T-helper 17 cell (primary cell): Measurements from ENCODE around the gene RANBP10. TPM values are rescaled to one million over a fixed set of nuclear protein-coding genes. Genes with fewer than 3 reads are reported as not detected.
"Not testable (repeated sequence)": the region's sequence is repeated elsewhere in the genome, so short reads cannot be mapped to it uniquely, and the experiment has no call there.

Experiments
- ATAC-seq: fragments of 150-1000 bp; cut with Tn5 transposase; 2 replicates; pipeline ENCODE4 v1.10.0; 2021; ENCODE audit warnings: mild to moderate bottlenecking, moderate library complexity
- DNase-seq, 3 donors: peaks; one replicate each; pipeline versions ENCODE4 v3.0.0 to v3.0.0-alpha.2; 2020 to 2021
- H3K9me3 ChIP-seq: one replicate; pipeline ENCODE4 v1.7.0; 2013; ENCODE audit warnings: low read length, mild to moderate bottlenecking; ENCODE audit not compliant: control insufficient read depth, poor library complexity, severe bottlenecking
- H3K27ac Mint-ChIP-seq: one replicate; pipeline ENCODE4 v1.8.0; 2022; ENCODE audit warnings: mild to moderate bottlenecking, moderate library complexity, mixed read lengths
- H3K27me3 Mint-ChIP-seq: one replicate; pipeline ENCODE4 v1.8.0; 2022; ENCODE audit warnings: mixed read lengths
- H3K36me3 Mint-ChIP-seq: one replicate; pipeline ENCODE4 v1.8.0; 2022; ENCODE audit warnings: low read depth, mixed read lengths
- H3K4me1 Mint-ChIP-seq: one replicate; pipeline ENCODE4 v1.8.0; 2022; ENCODE audit warnings: mild to moderate bottlenecking, mixed read lengths
- H3K4me3 Mint-ChIP-seq: one replicate; pipeline ENCODE4 v1.8.0; 2022; ENCODE audit warnings: mild to moderate bottlenecking, moderate library complexity, mixed read lengths
- total RNA-seq, 4 donors: library from RNA in 2 of 4; stranded (reverse) in 2 of 4; gene quantifications; one replicate each; pipeline ENCODE4 v1.2.3 and lab custom pipeline; 2022 to 2026

The RANBP10 gene
- total RNA-seq, 2 donors from 2014 or later = 29.8 to 30.4 TPM

DNA sequence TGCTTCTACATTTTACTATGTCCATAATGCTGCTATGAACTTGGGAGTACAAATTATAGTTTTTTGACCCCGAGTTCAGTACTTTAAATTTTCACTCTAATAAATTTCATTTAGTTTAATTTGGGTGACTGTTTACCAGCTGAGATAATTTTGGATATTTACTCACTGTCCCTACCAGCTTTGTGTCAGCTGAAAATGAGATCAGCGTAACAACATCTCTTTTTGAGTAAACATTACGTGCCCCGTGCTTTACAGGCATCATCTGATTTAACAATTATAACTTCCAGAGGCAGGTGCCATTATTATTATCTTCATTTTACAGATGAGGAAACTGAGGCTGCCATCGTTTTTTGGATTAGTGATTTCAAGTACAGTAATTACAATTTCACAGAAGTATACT, 102.2 kb downstream of the RANBP10 start:
- Mint-ChIP-seq H3K36me3 (no peaks in the 10 kb centered on the region), H3K4me1 (peaks cover 22% of the 10 kb centered on the region), H3K27me3 (no peaks in the 10 kb centered on the region), H3K4me3 (peak overlapping the region; percentile 83), H3K27ac (peak overlapping the region; percentile 79)
- DNase-seq (no peak), ATAC-seq (no peak)
- no peaks in the 10 kb centered on the region for H3K9me3 ChIP-seq

DNA sequence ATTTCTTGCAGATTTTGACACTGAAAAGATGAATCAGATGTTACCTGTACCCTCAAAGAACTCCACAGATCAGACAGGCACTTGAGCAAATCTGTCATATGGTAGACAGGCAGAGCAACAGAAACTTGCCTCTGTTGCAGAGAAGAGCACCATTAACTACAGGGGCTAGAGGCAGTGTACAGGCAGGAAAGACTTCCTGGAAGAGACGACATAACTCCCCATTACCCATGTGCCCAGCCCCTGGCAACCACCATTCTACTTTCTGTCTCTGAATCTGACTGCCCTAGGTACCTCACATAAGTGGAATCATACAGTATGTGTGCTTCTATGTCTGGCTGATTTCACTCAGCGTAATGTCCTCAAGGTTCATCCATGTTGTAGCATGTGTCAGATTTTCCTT, 102.7 kb downstream of the RANBP10 start:
- Mint-ChIP-seq H3K36me3 (no peaks in the 10 kb centered on the region), H3K27me3 (no peaks in the 10 kb centered on the region)

DNA sequence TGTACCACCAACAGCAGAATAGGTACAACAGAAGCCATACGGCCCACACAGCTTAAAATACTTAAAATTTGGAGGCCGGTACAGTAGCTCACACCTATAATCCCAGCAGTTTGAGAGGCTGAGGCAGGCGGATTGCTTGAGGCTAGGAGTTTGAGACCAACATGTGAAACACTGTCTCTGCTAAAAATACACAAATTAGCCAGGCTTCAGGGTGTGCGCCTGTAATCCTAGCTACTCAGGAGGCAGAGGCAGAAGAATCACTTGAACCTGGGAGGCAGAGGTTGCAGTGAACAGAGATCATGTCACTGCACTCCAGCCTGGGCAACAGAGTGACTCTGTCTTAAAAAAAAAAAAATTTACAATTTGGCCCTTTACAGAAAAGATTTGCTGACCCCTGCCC, 104.2 kb downstream of the RANBP10 start:
- no peaks in the 10 kb centered on the region for H3K9me3 ChIP-seq
- Mint-ChIP-seq H3K36me3 (no peaks in the 10 kb centered on the region), H3K4me3 (no peak overlapping the region), H3K27me3 (no peaks in the 10 kb centered on the region), H3K27ac (no peak overlapping the region), H3K4me1 (peaks cover 23% of the 10 kb centered on the region)
- no peak for DNase-seq
- no peak for ATAC-seq

More for the DNA sequence above, 102.7 kb downstream of the RANBP10 start:
- DNase-seq (no peak), ATAC-seq (peak; percentile 66)
- no peaks in the 10 kb centered on the region for H3K9me3 ChIP-seq
- Mint-ChIP-seq H3K27ac (peak overlapping the region; percentile 79), H3K4me1 (peaks cover 23% of the 10 kb centered on the region), H3K4me3 (peak overlapping the region; percentile 83)

DNA sequence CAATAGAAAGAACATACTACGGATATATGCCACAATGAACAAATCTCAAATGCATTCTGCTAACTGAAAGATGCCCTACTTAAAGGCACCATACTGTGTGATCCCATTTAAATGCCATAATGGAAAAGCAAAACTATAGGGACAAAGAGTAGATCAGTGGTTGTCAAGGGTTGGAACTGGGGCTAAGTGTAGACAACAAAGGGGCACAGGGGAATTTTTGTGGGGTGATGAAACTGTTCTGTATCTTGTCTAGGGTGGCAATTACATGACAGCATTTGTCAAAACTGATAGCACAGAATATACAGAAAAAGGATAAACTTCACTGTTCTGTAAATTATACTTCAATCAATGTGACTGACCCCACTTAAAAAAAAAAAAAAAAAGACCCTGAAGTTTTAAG, 104.9 kb downstream of the RANBP10 start:
- Mint-ChIP-seq H3K27me3 (no peaks in the 10 kb centered on the region), H3K36me3 (no peaks in the 10 kb centered on the region), H3K27ac (no peak overlapping the region), H3K4me3 (no peak overlapping the region), H3K4me1 (peaks cover 23% of the 10 kb centered on the region)
- H3K9me3 ChIP-seq = no peaks in the 10 kb centered on the region
- DNase-seq = no peak
- no peak for ATAC-seq

DNA sequence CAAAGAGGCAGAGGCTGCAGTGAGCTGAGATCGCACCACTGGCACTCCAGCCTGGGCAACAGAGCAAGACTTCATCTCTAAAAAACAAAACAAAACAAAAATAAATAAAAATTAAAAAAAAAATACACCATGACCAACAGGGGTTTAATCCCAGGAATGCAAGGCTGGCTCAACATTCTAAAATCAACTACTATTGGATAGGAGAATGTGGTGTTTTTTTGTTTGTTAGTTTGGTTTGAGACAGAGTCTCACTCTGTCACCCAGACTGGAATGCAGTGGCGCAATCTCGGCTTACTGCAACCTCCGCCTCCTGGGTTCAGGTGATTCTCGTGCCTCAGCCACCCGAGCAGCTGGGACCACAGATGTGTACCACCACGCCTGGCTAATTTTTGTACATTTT, 107.1 kb downstream of the RANBP10 start:
- Mint-ChIP-seq H3K4me3 (no peak overlapping the region), H3K4me1 (peaks cover 21% of the 10 kb centered on the region), H3K36me3 (no peaks in the 10 kb centered on the region), H3K27me3 (no peaks in the 10 kb centered on the region), H3K27ac (no peak overlapping the region)
- no peaks in the 10 kb centered on the region for H3K9me3 ChIP-seq
- DNase-seq (no peak), ATAC-seq (no peak)

DNA sequence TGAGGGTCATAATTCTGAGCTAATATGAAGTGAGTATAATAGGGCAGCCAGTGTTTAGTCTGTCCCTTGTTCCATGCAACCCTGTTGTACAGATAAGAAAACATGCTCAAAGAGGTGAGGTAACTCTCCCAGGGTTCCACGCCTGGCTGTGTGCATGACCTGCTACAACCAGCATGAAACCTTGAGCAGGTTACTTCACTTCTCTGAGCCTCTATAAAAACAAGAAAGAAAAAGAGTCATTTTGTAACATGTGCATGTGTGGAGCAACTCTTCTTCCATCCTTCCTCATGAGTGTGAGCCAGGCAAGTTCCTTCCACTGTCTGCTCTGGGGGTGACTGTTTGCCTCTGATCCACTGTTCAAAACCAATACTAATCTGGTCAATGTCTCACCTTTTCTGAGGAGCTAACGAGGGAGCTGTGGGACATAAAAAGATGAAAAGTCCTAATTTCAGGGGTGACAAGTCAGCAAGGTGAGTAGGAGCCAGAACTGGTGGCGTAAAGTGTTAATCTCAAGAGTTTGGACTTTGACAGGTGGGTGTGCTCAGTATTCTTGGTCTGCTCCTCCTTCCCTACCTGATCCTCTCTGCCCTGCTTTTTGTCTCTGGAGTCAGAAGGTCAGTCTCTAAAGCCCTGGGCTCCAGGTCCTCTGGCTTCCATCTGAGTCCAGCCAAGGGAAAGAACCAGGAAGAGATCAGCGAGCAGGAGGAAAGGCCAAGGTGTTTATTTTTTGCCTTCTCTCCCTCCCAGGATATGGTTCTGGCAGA, 108.8 kb downstream of the RANBP10 start:
- Mint-ChIP-seq H3K27ac (no peak overlapping the region), H3K27me3 (no peaks in the 10 kb centered on the region)

DNA sequence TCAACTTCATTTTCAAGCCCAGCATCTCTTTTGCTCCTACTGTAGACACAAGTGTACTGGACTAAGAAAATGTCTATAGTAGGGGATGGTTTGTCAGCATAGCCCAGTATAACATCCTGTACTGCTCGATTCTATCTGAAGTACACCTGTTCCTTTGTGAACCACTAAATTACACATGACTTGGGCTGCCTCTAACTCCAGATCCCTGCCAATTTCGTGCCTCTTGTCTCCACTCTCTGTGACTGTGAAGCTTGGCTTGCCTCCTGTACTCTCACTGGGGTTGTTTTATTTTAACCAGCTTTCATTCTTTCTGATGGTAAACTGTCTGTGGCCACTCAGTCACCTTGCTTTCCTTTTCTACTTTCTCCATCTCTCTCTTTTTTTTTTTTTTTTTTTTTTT, 111.7 kb downstream of the RANBP10 start:
- Mint-ChIP-seq H3K27me3 (no peaks in the 10 kb centered on the region), H3K36me3 (peaks cover 3% of the 10 kb centered on the region), H3K27ac (no peak overlapping the region), H3K4me3 (no peak overlapping the region), H3K4me1 (peaks cover 9% of the 10 kb centered on the region)
- DNase-seq (no peak), ATAC-seq (no peak)
- no peaks in the 10 kb centered on the region for H3K9me3 ChIP-seq

More for the DNA sequence above, 108.8 kb downstream of the RANBP10 start:
- no peaks in the 10 kb centered on the region for H3K9me3 ChIP-seq
- H3K4me3 Mint-ChIP-seq = peak overlapping the region; percentile 19
- DNase-seq (no peak), ATAC-seq (no peak)
- H3K4me1 Mint-ChIP-seq = peaks cover 11% of the 10 kb centered on the region
- no peaks in the 10 kb centered on the region for H3K36me3 Mint-ChIP-seq

DNA sequence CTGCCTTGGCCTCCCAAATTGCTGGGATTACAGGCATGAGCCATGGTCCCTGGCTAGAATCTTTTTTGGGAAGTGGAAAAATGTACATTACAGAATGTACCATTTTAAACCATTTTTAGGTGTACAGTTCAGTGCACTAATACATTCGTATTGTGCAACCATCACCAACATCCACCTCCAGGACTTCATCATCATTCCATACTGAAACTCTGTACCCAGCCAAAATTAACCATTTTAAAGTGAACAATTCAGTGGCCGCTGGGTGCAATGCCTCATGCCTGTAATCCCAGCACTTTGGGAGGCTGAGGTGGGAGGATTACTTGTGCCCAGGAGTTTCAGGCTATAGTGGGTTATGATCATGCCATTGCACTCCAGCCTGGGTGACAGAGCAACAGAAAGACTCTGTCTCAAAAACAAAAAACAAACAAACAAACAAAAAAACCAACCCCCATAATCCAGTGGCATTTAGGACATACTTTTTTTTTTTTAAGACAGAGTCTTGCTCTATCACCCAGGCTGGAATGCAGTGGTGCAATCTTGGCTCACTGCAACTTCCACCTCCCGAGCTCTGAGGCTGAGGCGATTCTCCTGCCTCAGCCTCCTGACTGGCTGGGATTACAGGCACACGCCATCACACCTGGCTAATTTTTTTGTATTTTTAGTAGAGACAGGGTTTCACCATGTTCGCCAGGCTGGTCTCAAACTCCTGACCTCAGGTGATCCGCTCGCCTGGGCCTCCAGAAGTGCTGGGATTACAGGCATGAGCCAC, 112.7 kb downstream of the RANBP10 start:
- H3K27me3 Mint-ChIP-seq, H3K36me3 Mint-ChIP-seq, H3K4me3 Mint-ChIP-seq, H3K4me1 Mint-ChIP-seq, H3K27ac Mint-ChIP-seq, DNase-seq, ATAC-seq, H3K9me3 ChIP-seq: not testable (repeated sequence)

DNA sequence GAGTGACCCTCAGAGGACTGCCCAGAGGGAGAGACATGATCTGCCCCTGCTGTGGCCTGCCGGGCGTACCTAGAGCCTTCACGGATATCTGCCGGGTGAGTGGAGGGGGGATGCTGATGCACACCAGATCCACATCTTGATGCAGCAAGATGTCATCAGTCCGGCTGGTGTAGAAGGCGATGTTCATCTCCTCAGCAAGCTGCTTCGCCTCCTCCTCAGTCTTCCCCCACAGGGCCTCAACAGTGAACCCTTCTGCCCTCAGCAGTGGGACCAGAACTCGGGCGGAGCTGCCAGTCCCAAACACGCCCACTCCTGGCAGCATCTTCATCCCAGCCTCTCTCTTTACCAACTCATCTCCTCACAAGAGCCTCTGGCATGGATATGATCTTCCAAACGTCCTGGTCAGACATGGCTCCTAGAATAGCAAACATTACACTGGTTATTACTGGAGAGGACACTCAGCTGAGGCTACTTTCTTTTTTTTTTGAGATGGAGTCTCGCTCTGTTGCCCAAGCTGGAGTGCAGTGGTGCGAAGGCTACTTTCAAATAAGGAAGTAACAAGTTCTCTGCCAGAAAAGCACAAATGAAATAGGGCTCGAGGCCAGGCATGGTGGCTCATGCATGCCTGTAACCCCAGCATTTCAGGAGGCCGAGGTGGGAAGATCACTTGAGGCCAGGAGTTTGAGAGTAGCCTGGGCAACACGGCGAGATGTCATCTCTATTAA, 120.8 kb downstream of the RANBP10 start:
- Mint-ChIP-seq H3K4me3 (peak overlapping the region; percentile 59), H3K27ac (peak overlapping the region; percentile 91), H3K27me3 (no peaks in the 10 kb centered on the region), H3K36me3 (no peaks in the 10 kb centered on the region), H3K4me1 (peaks cover 26% of the 10 kb centered on the region)
- peak; percentile 30 for ATAC-seq
- H3K9me3 ChIP-seq = no peaks in the 10 kb centered on the region
- DNase-seq = no peak

DNA sequence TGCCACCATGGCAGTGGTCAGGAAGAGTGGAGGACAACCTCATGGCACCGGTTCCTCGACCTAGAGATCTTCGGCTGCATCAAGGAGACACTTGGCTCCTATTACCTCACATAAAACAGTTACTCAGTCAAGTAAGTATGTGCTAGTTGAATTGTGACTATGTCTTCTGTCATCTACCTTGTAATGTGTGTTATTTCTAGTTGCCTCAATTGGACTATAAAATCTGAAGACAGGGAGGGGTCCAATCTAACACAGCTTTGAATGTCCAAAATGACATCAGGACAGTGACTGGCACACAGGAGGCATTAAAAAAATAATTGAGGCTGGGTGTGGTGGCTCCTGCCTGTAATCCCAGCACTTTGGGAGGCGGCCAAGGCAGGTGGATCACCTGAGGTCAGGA, 122.6 kb downstream of the RANBP10 start:
- ATAC-seq = no peak
- no peaks in the 10 kb centered on the region for H3K36me3 Mint-ChIP-seq
- no peaks in the 10 kb centered on the region for H3K9me3 ChIP-seq
- no peak for DNase-seq
- H3K4me1 Mint-ChIP-seq = peaks cover 26% of the 10 kb centered on the region
- H3K27me3 Mint-ChIP-seq = no peaks in the 10 kb centered on the region
- H3K27ac Mint-ChIP-seq = peak overlapping the region; percentile 69
- H3K4me3 Mint-ChIP-seq = peak overlapping the region; percentile 61

DNA sequence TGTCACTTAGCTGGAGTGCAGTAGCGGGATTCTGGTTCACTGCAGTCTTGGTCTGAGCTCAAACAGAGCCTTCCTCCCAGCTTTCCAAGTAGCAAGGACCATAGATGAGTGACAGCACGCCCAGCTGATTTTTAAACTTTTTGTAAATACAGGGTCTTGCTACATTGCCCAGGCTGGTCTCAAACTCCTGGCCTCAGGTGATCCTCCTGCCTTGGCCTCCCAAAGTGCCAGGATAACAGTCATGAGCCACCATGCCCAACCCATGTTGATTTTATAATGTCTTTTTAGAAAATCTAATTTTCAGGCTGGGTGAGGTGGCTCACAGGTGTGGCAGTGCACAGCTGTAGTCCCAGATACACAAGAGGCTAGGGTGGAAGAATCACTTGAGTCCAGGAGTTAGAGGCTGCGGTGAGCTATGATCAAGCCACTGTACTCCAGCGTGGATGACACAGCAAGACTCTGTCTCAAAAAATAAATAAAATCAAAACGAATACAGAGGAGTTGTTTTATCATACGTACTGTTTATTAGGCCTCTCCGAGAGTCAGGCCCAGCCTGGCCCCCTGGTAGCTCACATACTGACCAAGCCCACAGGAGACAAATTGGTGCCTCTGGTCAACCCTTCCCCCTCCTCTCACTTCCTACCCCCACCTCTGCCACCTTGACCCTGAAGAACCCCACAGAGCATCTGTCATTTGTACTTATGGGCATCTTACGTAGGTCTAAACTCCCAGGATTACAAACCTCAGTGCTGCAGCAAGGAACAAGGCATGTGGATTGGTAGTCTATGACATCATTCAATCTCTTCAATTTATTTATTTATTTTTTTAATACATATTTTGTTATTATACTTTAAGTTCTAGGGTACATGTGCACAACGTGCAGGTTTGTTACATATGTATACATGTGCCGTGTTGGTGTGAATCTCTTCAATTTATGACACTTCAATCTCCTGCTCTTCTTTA, 126.1 kb downstream of the RANBP10 start:
- ATAC-seq (no peak), DNase-seq (no peak)
- peaks cover 13% of the 10 kb centered on the region for H3K4me1 Mint-ChIP-seq
- no peaks in the 10 kb centered on the region for H3K9me3 ChIP-seq
- no peaks in the 10 kb centered on the region for H3K27me3 Mint-ChIP-seq
- no peaks in the 10 kb centered on the region for H3K36me3 Mint-ChIP-seq
- no peak overlapping the region for H3K27ac Mint-ChIP-seq
- no peak overlapping the region for H3K4me3 Mint-ChIP-seq

DNA sequence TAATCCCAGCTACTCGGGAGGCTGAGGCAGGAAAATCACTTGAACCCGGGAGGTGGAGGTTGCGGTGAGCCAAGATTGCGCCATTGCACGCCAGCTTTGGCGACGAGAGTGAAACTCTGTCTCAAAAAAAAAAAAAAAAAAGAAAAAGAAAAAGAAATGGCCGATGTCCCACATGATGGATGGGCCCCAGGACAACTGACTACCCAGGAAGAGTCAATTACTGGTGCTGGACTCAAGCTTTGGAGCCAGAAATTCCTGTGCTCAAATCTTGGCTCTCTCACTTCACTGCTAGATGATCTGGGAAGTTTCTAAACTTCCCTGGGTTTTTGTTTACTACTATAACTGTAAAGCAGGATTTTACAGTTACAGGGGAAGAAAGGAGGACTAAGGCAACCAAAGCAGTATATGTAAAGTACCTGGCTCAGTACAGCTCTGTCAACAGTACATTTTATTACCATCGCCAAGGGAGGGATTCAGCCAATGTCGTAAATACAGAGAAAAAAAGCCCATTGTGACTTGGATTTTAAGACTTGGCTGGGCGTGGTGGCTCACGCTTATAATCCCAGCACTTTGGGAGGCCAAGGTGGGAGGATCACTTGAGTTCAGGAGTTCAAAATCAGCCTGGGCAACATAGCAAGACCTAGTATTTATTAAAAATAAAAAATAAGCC, 127.9 kb downstream of the RANBP10 start:
- ATAC-seq = no peak
- H3K9me3 ChIP-seq = no peaks in the 10 kb centered on the region
- H3K4me1 Mint-ChIP-seq = peaks cover 12% of the 10 kb centered on the region
- no peak for DNase-seq
- H3K27me3 Mint-ChIP-seq = no peaks in the 10 kb centered on the region
- H3K27ac Mint-ChIP-seq = no peak overlapping the region
- H3K36me3 Mint-ChIP-seq = no peaks in the 10 kb centered on the region
- H3K4me3 Mint-ChIP-seq = no peak overlapping the region
